A172 (cell line): ENCODE results near the gene ZNF595. TPM values are rescaled to one million over a fixed set of nuclear protein-coding genes. Genes with fewer than 3 reads are reported as not detected.

Experiments used
- total RNA-seq: library from RNA; depleted of rRNA; stranded (reverse); fragments of >200 nt; shearing (Covaris generic); gene quantifications from 2 replicates; pipeline ENCODE4 v1.2.3, GENCODE V29; 2014; rRNA removed

Gene ZNF595
- total RNA-seq, 1 experiment from 2014 or later: 18.0 TPM

Other genes starting within 250 kb of the ZNF595 start
- not detected in 2 replicates for gene ZNF718, start 71.2 kb downstream of the ZNF595 start, total RNA-seq